Measurements from ENCODE around the gene KAT7.

KAT7 gene

DNA sequence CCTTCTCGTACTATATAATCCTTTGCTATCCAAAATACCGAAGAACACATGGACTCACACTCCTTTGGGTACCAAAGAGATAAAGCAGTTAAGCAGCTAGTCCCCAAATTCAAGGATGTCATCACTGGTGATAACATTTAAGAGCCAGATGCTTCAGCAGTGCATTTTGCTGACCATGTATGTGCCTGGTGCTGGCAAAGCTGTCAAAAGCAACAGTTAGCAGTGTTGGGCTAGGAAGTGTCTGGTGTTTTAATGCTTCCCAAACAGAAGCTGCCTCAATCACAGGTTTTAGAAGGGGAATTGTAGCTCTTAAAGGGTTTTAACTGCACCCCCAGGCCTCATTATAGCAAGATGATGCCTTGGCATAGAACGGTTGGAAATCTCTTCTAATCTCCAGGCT, 29.3 kb upstream of the KAT7 start:
- no peak overlapping the region for H3K4me3 ChIP-seq (ENCODE audit: low read depth, low read length)
- DNase-seq (ENCODE audit: low read depth) = no peak

DNA sequence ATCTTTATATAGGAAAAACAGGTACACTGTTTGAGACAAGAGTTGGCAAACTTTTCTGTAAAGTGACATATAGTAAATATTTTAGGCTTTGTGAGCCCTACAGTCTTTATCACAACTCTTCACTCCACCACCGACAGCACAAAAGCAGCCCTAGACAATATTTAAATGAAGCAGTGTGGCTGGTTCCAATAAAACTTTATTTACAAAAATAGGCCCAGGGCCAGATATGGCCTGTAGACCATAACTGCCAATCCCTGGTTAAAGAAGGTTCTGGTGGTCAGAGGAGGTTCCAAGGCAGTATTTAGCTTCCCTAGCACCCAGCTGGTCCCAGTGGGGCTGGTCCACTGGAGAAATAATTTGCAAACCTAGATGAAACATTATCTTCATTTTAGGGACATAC, 28.2 kb upstream of the KAT7 start:
- DNase-seq (ENCODE audit: low read depth) = no peak
- H3K4me3 ChIP-seq (ENCODE audit: low read depth, low read length) = no peak overlapping the region

DNA sequence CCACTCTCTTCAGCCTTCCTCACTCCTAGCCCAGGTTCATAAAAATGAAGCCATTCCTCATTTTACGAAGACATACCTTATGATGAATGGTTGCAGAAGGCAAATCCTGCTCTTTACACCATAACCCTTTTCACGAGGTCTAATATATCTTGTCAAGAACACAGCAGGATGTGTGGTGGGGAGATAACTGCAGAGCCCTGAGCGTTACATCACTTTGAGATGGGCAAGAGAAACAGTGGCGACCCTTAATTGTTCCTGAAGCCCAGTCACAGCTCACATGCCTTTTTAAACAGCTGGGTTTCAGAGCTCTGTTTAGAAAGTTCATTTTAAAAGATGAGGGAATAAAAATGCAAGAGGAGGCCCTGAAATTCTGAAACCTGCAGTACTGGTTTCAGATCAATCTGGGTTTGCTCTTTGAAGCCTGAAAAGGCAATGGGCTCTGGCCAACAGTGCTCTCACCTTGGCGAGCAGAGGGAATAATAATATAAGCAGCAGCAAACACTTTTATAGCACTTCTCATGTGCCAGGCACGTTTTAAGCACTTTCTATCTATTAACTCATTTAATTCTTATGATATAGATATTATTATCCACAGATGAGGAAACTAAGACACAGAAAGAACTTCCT, 27.4 kb upstream of the KAT7 start:
- no peak overlapping the region for H3K4me3 ChIP-seq (ENCODE audit: low read depth, low read length)
- no peak for DNase-seq (ENCODE audit: low read depth)

DNA sequence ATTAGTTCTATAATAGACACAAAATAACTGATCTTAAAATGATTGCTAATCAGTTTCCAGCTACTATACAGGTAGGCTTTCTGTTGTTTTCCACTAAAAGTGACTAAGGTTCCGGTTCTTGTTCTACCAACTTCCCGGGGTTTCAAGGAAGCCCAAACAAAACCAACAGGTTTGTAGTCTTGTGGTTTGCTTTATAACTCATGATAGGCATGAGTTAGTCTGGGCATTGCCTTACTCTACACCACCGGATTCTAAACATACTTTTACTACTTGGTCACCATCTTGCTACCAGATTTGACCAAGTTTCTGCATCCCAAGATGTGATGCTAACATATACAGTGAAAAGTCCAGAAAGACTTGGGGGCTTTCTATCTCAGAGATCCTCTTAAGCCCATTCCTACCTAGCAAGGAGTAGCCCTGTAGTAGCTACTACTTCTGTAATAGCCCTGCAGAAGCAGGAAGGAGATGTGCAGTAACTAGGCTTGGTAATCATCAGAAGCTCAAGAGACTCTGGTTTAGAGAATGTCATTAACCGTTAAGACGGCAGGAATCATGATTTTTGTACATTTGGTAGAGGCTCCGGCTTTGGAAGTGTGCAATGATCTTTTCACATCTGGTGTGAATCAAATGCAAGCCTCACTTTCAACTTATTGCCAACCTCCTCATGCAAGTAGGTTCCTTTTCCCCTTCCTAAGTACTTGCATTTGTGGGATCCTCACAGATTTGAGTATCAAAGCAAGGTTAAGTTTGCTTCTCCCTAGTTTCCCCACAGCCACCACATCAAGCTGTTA, 26.1 kb upstream of the KAT7 start:
- peak overlapping the region; percentile 73 for H3K4me3 ChIP-seq (ENCODE audit: low read depth, low read length)
- no peak for DNase-seq (ENCODE audit: low read depth)

DNA sequence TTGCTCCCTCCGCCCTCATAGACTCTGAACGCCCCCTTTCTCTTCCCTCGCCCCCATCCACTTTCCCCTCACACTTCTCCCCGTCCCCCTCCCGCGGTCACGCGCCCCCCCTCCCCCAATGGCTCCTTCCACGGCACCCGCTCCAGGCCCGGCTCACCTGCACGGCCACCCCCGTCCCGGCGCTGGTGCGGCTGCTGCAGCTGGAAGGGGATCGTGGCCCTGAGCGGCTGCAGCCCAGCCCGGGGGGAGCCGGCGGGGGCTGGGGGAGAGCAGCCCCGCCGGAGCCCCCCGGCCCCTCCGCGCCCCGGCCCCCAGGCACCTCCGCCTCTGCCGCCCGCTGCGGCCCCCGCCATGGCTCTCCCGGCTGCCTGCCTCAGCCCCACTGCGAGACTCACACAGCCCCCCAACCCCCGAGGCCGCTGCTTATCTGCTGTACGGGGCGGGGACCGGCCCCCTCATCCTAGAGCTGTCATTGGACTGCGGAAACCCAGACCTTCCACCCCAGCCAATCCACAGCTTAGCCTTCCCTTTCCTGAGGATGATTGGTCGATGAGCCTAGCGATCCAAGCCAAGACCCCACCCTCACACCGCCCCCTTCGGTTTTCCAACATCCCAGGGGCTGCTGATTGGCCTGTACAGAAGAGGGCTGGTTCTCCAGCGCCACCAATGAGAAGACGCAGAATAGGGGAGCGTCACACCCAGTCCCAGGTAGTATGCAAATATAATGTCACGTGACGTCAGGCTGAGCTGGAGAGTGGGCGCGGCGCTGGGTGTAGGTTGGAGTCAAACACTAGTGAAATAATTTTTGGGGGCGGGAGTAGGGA, 24.5 kb upstream of the KAT7 start, which contains the start of gene FAM117A:
Gene FAM117A (minus strand): TSS at position 397 of the 824 bp plus-strand sequence. CDS start 44 bp downstream, at position 353.
- DNase-seq (ENCODE audit: low read depth) = peak; percentile 94
- peak within 1 kb of the TSS; percentile 73 for H3K4me3 ChIP-seq (ENCODE audit: low read depth, low read length)

DNA sequence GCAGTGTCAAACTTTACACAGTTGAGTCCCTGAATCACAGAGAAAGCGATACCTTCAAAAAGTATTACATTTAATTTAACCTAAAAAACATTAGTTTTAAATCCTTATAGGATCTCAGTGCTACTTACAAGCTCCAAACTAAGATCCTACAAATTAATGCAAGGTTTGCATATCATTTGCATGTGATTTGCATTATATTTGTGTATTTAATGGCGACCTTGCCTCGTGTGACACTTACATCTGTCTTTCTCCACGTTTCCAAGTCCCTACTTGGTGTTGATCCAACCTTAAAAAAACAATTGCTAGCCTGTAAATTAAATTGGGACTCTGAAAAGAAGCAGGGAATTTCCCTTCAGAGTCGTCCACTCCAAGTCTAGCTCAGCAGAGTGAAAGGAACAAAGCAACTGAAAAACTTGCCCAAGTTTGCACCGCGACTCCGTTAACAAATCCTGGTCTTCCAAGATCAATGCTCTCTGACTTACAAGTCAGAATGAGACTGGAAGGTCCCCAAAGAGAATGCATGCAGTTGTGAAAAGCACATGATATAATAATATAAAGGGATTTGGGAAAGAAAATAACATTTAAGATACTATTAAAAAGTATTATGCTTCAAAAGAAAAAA, 23.8 kb upstream of the KAT7 start:
- peak overlapping the region; percentile 73 for H3K4me3 ChIP-seq (ENCODE audit: low read depth, low read length)
- DNase-seq (ENCODE audit: low read depth) = no peak

DNA sequence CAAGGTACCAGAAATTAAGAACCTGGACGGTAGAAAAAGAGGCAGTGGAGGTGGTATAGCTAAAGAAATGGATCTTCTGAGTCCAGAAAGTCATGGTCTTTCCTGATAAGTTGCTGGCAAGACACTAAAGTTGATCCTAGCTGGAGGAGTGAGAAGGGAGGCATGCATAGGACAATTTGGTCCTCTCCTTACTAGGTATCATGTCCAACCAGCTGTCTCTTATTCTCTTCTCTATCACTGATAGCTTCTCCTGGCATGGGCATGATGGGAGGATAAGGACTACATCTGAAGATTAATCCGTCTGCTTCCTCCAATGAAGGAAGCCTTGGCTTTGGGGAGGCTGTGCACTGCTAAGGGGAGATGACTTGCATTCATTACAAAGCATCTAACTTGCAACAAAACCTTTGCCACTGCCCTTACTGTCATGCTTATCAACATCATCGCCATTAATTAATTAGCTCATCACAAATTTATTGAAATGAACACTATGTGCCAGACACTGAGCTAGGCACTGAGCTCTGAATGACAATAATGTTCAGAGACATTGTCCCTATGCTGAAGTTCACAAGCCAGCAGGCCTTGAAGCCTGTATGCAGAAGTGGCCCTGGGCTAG, 21.5 kb upstream of the KAT7 start:
- H3K4me3 ChIP-seq (ENCODE audit: low read depth, low read length) = no peak overlapping the region
- DNase-seq (ENCODE audit: low read depth) = no peak

DNA sequence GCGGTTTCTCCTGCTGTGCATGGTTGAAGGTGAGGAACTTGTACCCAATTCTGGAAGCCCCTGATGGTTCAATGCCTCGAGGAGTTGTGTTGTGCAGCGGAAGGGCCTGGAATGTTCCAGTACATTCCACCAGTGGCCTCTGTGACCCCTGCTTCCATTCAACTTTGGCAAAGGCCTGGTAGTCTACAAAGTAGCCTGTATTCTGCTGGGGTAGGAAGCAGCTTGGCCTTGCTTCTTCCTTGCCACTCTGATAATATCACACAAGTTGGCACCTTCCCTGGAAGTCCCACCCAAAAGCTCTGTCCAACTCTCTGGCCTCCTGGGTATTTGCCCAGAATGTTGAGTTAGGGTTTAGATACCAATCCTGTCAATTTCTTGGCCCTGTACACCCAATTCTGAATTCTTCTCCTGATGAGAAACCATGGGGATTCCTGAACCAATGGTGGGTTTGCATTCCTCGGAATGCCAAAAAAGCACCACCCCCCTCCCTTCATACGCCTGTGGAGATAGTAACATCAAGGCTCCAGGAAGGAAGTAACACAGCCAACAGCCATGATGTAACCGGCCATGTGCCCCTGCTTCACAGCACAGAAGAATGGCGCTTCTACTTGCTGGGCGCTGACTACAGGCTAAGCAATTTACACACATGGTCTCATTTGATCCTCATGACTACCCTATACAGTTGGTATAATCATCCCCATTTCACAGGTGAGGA, 12.8 kb upstream of the KAT7 start:
- no peak overlapping the region for H3K4me3 ChIP-seq (ENCODE audit: low read depth, low read length)
- DNase-seq (ENCODE audit: low read depth) = no peak

DNA sequence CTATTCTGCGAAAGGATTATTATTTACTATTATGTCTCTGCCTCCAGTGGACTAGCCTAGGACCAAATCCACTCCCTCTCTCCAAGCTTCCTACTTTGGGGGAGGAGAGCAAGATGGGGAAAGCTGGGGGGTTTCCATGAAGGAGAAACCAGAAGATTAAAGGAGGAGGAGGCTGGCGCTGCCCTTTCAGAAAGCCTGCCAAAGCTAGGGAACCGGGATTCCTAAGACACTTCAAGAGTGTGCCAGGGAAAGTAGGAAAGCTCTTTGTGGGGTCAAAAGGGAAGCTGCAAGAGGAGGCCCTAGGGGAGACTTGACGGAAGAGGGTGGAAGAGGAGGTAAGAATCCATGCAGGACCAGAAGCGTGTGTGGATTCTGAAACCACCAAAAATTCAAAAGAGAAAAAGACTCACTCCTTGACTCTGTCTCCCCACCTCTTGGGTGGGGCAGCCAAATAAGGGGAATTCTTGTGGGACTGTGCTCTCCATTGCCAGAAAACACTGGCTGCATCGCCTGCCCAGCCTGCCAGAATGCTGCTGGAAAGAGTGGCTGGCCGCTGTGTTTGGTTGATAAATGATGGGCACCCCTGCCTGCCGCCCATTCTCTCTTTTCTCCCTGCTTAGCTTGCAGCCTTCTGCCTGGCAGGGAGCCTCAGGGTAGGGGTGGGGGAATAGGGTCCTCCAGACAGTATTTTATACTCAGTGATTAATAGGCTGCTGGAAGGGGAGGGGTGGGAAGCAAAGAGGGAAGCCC, 11.8 kb upstream of the KAT7 start:
- no peak overlapping the region for H3K4me3 ChIP-seq (ENCODE audit: low read depth, low read length)

DNA sequence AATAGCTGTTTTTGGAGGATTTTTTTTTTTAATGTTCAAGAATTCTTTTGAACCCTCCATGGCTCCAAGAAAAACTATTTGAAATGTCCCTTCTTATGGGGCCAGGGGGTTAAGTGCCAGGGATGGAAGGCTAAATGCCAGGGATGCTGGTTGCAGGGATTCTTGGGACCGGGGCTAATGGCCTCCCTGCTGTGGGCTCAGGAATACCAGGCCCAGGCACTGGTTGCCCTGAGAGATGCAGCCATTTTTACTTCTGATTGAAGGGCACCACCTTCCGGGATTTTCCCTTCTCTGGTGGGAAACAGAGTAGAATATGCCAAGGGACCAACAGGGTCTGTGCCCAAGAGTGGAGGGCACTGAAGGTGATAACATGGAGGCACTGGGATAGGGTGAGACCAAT, 10.9 kb upstream of the KAT7 start:
- H3K4me3 ChIP-seq (ENCODE audit: low read depth, low read length) = no peak overlapping the region
- no peak for DNase-seq (ENCODE audit: low read depth)

More for the DNA sequence above, 11.8 kb upstream of the KAT7 start:
- DNase-seq (ENCODE audit: low read depth) = no peak

DNA sequence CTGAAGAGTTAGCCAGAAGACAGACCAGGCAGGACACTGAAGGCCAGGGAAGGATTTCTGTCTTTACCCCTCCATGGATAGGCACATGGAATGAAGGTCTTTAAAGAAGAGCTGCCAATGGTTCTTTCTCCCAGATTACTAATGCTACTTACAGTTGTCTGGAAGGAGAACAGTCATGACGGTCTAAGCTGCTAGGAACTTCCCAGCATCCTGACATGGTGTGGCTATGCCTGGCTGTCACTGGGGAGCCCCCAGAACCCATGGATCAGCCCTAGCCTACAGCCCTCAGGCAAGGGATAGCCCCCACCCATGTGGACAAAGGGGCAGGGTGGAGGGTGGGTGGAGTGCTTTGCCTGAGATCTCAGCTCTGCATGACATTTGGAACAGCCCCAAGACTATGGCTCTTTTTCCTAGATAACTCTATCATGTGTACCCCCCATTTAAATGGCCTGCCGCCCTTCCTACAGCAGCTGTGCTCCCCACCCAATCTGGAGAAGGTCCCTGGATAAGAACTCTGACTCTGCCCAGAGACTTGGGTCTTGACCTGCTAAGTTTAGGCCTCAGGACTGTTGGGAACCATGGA, 9.2 kb upstream of the KAT7 start:
- no peak for DNase-seq (ENCODE audit: low read depth)
- no peak overlapping the region for H3K4me3 ChIP-seq (ENCODE audit: low read depth, low read length)

DNA sequence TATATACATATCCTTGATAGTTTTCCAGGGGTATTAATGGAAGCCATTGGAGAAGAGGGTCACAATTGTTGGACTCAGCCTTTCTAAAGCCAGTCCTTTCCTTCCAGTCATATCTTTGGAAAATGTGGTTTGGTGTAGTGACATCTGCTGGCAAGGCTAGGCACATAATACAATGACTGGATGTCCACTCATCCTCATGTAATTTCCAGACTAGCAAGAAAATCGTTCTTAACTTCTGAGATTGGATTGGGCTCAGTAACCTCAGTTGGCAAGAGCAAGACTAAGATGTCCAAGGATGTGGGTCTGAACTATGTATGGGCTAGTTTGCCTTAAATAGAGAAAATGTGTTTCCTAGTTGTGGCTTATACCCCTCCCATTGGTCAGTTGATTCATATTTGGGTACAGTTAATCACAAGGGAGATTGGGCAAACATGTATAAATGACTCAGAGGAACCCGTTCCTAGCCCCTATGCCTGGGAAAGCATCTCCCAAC, 8.7 kb upstream of the KAT7 start:
- DNase-seq (ENCODE audit: low read depth) = peak; percentile 58
- H3K4me3 ChIP-seq (ENCODE audit: low read depth, low read length) = no peak overlapping the region

DNA sequence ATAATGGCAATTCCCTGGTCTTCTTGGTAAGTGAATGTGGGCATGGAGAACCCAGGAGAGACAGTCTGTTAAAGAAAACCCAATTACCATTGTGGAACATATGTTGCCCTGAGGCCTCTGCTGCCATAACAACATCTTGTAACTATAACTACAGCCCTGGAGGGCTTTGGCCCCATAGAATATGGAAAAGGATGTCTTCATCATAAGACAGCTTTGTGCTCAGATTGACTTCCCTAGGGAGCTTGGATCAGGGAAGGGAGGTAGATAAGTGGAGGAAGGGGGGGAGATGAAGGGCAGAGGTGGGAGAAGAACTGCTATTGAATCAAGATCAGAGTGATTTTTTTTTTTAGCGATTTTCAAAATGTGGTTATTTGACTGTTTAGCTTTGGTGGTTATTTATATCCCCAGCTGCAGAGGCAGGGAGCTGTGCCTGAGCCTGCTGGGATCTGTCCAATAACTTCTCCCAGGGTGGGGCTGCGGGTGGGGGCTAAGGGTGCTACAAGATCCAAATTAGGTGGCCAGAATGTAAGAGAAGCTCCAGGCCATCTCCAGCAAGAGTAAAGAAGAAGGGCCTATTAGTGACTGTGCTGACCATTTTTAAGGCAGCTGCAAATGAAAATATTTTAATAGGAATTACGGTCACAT, 5.3 kb upstream of the KAT7 start:
- H3K4me3 ChIP-seq (ENCODE audit: low read depth, low read length) = no peak overlapping the region
- DNase-seq (ENCODE audit: low read depth) = no peak

DNA sequence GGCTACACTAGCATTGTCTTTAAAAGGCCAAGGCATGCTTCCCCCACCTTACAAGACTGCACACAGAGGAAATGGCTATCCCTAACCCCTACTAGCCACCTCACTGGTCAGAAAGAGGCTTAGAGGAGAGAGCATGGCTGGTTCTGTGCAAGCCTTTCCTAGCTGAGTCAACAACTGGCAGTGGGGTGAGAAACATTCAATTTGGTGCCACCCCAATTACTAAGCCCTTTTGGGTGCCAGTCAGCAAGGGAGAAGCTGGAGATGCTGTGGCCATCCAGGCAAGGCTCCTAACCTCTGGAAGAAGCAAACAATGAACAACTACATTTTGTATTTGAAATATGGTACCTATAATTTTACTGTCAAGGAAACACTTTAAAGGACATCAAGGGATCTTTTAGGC, 4.7 kb upstream of the KAT7 start:
- no peak for DNase-seq (ENCODE audit: low read depth)
- H3K4me3 ChIP-seq (ENCODE audit: low read depth, low read length) = no peak overlapping the region

DNA sequence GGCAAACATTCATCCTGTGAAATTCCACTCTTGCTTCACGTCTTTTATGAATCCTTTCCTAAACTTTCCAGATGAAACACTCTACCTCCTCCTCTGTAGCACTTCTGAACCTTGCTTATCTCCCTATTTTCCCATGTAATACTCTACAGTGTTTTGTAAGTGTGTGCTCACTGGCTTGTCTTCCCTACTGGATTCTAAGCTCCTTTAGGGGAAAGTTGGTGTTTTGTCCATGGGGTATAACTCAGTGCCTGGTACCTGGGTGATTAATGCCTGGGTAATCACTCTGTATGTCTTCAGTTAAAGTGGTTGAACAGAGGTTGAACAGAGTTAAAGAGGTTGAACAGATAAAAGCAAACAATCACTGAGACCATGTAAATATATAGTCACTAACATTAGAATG, 3.8 kb upstream of the KAT7 start:
- no peak for DNase-seq (ENCODE audit: low read depth)
- H3K4me3 ChIP-seq (ENCODE audit: low read depth, low read length) = no peak overlapping the region

DNA sequence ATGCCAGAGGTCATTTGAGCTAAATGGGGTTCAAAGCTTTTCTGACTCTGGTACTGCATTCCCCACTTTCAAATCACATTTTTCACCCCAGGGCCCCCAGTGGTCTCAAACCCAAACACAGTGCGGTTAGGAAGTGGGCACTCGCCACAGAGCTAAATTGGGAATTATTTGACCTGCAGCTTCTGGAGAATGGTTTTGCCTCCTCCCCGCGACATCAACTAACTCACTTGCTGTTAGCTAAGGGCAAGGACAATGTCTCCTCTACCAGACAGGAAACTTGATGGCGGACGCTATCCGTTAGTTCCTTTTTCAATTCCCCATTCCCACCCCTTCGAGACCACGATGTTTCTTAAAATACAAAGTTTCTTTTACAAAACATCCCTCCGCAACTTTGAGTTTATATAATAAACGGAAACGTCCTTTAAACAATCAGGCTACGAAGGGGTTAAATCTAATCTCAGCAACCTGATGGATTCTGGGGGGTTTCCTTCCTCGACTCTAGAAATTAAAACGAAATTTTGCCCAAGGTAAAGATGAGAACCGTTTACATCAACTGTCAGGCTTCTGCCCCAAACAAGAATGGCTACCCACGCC, 500 bp upstream of the KAT7 start:
- peak overlapping the region; percentile 100 for H3K4me3 ChIP-seq (ENCODE audit: low read depth, low read length)
- no peak for DNase-seq (ENCODE audit: low read depth)

DNA sequence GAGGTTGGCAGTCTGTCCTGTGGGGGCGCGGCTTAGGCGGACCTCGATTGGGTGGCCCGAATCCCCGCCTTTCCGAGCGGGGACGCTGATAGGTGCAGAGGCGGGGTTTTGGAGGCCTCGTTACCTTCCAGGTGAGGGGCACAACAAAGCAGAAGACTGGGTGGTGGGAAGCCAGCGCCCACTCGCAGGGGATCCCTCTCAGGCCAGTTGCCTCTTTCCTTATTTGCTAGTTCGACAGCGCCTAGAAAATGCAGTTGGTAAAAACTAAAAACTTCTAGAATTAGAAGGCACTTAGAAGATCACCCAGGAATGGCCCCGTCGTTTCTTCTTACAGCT, 730 bp downstream of the KAT7 start:
- H3K4me3 ChIP-seq (ENCODE audit: low read depth, low read length) = peak overlapping the region; percentile 55
- DNase-seq (ENCODE audit: low read depth) = no peak

Measured in skeletal muscle cell (primary cell).